NCI-H1694 (cell line): ENCODE results near the gene HELT.
"Not testable (repeated sequence)": the region's sequence is repeated elsewhere in the genome, so short reads cannot be mapped to it uniquely, and the experiment has no call there.

Source experiments
- DNase-seq: peaks from one replicate; lab custom pipeline; 2025; lab: John Stamatoyannopoulos, UW

Gene HELT

GRCh38 chr4:185036019-185036418 is 17.7 kb downstream of the HELT start:
- no peak for DNase-seq

DNA sequence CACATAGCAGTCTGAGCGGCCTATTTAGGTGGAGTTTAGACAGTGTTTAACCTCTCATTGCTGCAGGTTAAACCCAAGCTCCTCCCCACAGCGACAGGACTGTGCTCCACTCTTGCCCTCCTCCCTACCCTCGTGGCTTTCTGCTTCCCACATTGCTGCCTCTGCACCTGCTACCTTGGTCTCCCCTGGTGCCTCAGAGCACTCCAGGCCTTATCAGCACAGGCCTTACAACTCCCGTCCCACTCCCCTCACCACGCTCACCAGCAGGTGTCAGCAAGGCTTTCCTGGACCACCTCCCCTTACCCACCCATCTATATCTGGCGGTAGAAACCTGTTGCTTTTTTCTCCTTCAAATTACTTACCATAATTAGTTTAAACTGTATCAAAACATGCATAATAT is 18.6 kb downstream of the HELT start:
- DNase-seq: no peak

- DNase-seq: peak; percentile 10
These were observed 21.4 kb downstream of the HELT start for GRCh38 chr4:185039508-185040273.

DNA sequence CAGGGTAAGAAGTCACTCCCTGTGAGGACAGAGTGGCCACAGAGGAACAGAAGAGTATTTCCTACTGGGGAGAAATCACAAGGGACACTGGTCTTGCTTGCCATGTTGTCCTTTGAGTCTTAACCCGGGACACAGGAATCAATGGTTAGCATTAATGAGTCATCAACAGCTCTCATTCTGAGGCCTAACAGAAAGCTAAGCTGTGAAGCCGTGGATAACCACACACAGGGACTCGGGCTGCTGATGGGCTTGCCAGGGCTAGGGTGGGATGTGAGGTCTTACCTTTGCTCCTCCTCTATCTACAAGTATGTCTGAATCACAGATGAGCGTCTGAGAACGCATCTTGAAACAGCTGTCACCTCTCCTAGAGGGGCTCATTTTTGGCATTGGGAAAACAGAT is 22.2 kb downstream of the HELT start:
- no peak for DNase-seq

- not testable (repeated sequence) for DNase-seq
These were observed 32.0 kb downstream of the HELT start for GRCh38 chr4:185050286-185050685.

DNA sequence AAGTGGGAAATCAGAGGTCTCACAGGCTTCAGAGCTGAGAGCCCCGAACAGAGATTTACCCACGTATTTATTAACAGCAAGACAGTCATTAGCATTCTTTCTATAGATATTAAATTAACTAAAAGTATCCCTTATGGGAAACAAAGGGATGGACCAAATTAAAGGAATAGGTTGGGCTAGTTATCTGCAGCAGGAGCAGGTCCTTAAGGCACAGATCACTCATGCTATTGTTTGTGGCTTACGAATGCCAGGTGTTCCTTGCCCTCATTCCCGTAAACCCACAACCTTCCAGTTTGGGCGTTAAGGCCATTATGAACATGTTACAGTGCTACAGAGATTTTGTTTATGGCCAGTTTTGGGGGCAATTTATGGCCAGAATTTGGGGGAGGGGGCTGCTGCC is 33.0 kb downstream of the HELT start:
- DNase-seq: not testable (repeated sequence)

- DNase-seq: no peak
These were observed 35.5 kb downstream of the HELT start for GRCh38 chr4:185053746-185054145.

- no peak for DNase-seq
These were observed 36.0 kb downstream of the HELT start for GRCh38 chr4:185054272-185054671.

- no peak for DNase-seq
These were observed 36.6 kb downstream of the HELT start for GRCh38 chr4:185054886-185055285.

DNA sequence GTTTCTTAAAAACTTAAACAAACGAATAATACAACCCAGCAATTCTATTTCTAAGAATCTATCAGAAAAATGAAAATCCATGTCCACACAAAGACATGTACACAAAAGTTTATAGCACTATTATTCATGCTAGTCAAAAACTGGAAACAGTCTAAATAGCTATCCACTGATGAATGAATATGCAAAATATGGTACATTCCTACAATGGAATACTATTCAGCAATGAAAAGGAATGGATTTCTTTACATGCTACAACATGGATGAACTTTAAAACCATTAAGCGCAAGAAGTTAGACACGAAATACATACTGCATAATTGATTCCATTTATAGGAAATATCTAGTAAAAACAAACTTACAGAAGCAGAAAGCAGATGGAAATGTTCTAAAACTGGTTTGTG is 43.3 kb downstream of the HELT start:
- no peak for DNase-seq

DNA sequence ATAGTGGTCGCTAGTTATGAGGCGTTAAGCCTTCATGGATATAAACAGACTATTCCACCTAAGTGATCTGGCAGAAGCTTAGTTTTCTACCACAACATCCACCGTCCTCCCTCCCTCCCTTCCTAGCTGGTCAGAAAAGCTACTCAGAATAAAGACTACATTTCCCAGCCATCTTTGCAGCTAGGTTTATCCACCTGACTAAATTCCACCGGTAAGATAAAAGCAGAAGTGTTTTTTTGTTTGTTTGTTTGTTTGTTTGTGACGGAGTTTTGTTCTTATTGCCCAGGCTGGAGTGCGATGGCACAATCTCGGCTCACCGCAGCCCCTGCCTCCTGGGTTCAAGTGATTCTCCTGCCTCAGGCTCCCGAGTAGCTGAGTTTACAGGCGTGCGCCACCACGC is 44.3 kb downstream of the HELT start:
- DNase-seq: no peak

- DNase-seq: no peak
These were observed 47.9 kb downstream of the HELT start for GRCh38 chr4:185066179-185066578.

GRCh38 chr4:185068837-185069236 is 50.5 kb downstream of the HELT start:
- DNase-seq: no peak
